GM21360 (cell line): ENCODE results near the gene ESR1.
"Not testable (repeated sequence)": the region's sequence is repeated elsewhere in the genome, so short reads cannot be mapped to it uniquely, and the experiment has no call there.

Experiments used
- ATAC-seq: cut with Tn5 transposase; IDR thresholded peaks from one replicate; pipeline ENCODE4 v1.9.1; 2021; ENCODE audit warnings: mild to moderate bottlenecking, moderate library complexity; ENCODE audit not compliant: unreplicated experiment

ESR1 gene

GRCh38 chr6:152050451-152051195 is 243.1 kb downstream of the ESR1 start:
- no peak for ATAC-seq

GRCh38 chr6:152052061-152052460 is 244.6 kb downstream of the ESR1 start:
- no peak for ATAC-seq

- ATAC-seq: no peak
Measured at GRCh38 chr6:152053332-152053731, 245.8 kb downstream of the ESR1 start.

- no peak for ATAC-seq
Measured at GRCh38 chr6:152054441-152054840, 247.0 kb downstream of the ESR1 start.

GRCh38 chr6:152055517-152055916 is 248.0 kb downstream of the ESR1 start:
- no peak for ATAC-seq

GRCh38 chr6:152057832-152058498 is 250.5 kb downstream of the ESR1 start:
- no peak for ATAC-seq

GRCh38 chr6:152059909-152060308 is 252.4 kb downstream of the ESR1 start:
- no peak for ATAC-seq

- ATAC-seq: no peak
Measured at GRCh38 chr6:152062476-152062875, 255.0 kb downstream of the ESR1 start.

GRCh38 chr6:152063170-152063921 is 255.9 kb downstream of the ESR1 start:
- no peak for ATAC-seq

- ATAC-seq: no peak
Measured at GRCh38 chr6:152068622-152069261, 261.3 kb downstream of the ESR1 start.

- no peak for ATAC-seq
Measured at GRCh38 chr6:152070556-152070955, 263.1 kb downstream of the ESR1 start.

- no peak for ATAC-seq
Measured at GRCh38 chr6:152071318-152071717, 263.8 kb downstream of the ESR1 start.

GRCh38 chr6:152071843-152072242 is 264.4 kb downstream of the ESR1 start:
- no peak for ATAC-seq

GRCh38 chr6:152076242-152076641 is 268.8 kb downstream of the ESR1 start:
- ATAC-seq: not testable (repeated sequence)

GRCh38 chr6:152078001-152078400 is 270.5 kb downstream of the ESR1 start:
- ATAC-seq: no peak

GRCh38 chr6:152078804-152079203 is 271.3 kb downstream of the ESR1 start:
- ATAC-seq: no peak

GRCh38 chr6:152085451-152085921 is 278.0 kb downstream of the ESR1 start:
- ATAC-seq: no peak

GRCh38 chr6:152086223-152086873 is 278.9 kb downstream of the ESR1 start:
- no peak for ATAC-seq

GRCh38 chr6:152087096-152087495 is 279.6 kb downstream of the ESR1 start:
- ATAC-seq: no peak

GRCh38 chr6:152087701-152088100 is 280.2 kb downstream of the ESR1 start:
- no peak for ATAC-seq

- no peak for ATAC-seq
Measured at GRCh38 chr6:152089992-152090391, 282.5 kb downstream of the ESR1 start.
